ENCODE measurements around the gene KCNK15. TPM values are rescaled to one million over a fixed set of nuclear protein-coding genes. Genes with fewer than 3 reads are reported as not detected.

Gene KCNK15
- total and polyA plus RNA-seq, 2 donors (not counting 1 experiment from before 2014, with no cell fraction given) = 0.17 TPM; not detected in 1

DNA sequence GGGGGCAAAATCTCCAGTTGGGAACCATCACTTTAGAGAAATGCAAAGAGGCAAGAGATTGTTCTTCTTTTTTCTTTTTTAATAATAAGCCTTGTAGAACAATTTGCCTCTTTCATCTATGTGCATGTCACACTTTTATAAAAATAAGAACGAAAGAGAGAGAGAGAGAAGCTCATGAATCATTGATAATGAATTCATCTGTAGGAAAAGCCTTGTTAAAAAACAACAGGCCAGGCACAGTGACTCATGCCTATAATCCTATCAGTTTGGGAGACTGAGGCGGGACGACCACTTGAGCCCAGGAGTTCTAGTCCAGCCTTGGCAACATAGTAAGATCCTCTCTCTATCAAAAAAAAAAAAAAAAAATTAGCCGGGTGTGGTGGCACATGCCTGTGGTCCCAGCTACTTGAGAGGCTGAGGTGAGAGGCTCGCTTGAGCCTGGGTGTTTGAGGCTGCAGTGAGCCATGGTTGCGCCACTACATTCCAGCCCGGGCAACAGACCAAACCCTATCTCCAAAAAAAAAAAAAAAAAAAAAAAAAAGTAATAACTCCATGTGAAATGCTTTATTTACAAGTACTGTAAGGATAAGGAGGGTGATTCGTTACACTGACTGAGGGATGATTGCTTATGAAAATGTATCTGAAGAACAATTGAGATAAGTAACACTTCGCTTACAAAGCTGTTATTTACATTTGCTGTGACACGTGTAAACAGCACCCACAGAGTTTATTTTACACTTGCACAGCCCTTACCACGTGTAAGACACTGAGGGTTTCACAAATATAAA lies 24.5 kb upstream of the KCNK15 start:
- 100% methylated on average over 1 of the region's 11 CpGs for WGBS (ENCODE audit: insufficient coverage)
- ChIA-PET CTCF (no interaction called here), POLR2A (interaction anchor here (0.6 kb wide), 1 partner anchor 35 kb away, joined by 3 read pairs; no protein-coding TSS in a partner anchor)

DNA sequence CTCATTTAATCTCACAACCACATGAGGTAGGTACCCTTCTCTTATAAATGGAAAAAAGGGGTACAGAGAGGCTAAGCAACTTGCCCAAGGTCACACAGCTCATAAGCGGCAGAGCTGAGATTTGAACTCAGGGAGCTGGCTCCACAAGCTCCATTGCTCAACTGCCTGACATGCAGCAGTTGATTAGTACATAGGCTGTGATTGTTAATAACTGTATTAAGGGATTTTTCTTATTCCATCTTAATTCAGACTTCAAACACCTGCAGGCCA lies 23.9 kb upstream of the KCNK15 start:
- no peak for ATAC-seq (ENCODE audit: low read depth)
- Mint-ChIP-seq H3K27me3 (no peaks in the 10 kb centered on the region), H3K27ac (no peak overlapping the region), H3K4me1 (no peaks in the 10 kb centered on the region), H3K9me3 (ENCODE audit: insufficient read depth) (no peaks in the 10 kb centered on the region), H3K4me3 (no peak overlapping the region)
- H3K4me3 ChIP-seq (ENCODE audit: control extremely low read depth in 1 of 5, extremely low read depth in 1 of 5, insufficient read depth in 1 of 5, low read depth in 2 of 5, low read length in 4 of 5) = no peak overlapping the region
- no peak for TF ChIP-seq CTCF (IDR thresholded peaks at IDR 0.05)
- no peak for TF ChIP-seq EZH2 (IDR thresholded peaks at IDR 0.05; ENCODE audit: borderline replicate concordance, insufficient read depth, low read depth, low read length, poor library complexity, severe bottlenecking)
- H3K36me3 ChIP-seq (replicated peaks in 1 of 2; ENCODE audit: control extremely low read depth in 1 of 2, control insufficient read depth in 1 of 2, extremely low read depth in 1 of 2, insufficient read depth in 2 of 2, low read length in 1 of 2) = no peaks in the 10 kb centered on the region
- H3K27ac ChIP-seq (ENCODE audit: low read length in 2 of 2) = no peak overlapping the region
- H4K20me1 ChIP-seq (ENCODE audit: control insufficient read depth, insufficient read depth, low read length, poor library complexity, severe bottlenecking) = no peaks in the 10 kb centered on the region
- ChIA-PET POLR2A (no interaction called here), CTCF (no interaction called here)
- intact Hi-C loops (cut with micrococcal nuclease) = no loop called here
- no peak overlapping the region for H3K9ac ChIP-seq (ENCODE audit: low read length)
- no peaks in the 10 kb centered on the region for H3K27me3 ChIP-seq (replicated peaks in 1 of 4; ENCODE audit: control extremely low read depth in 1 of 4, control insufficient read depth in 3 of 4, insufficient read depth in 4 of 4, low read length in 3 of 4)
- no CpG with 5 or more reads among the region's 1 CpG for WGBS (ENCODE audit: insufficient coverage)
- H3K79me2 ChIP-seq (ENCODE audit: control insufficient read depth, insufficient read depth, low read length) = no peaks in the 10 kb centered on the region
- H3K4me2 ChIP-seq (replicated peaks; ENCODE audit: low read depth, low read length, poor library complexity, severe bottlenecking) = no peak overlapping the region
- H3K4me1 ChIP-seq (ENCODE audit: control insufficient read depth in 2 of 2, insufficient read depth in 2 of 2, low read length in 2 of 2) = no peaks in the 10 kb centered on the region
- no peak for DNase-seq
- no peaks in the 10 kb centered on the region for H3K9me3 ChIP-seq (ENCODE audit: control extremely low read depth in 1 of 3, control insufficient read depth in 2 of 3, insufficient read depth in 1 of 3, low read length in 2 of 3)
- H2AFZ ChIP-seq (ENCODE audit: insufficient read depth, low read depth, low read length, poor library complexity, severe bottlenecking) = no peak overlapping the region

More for the DNA sequence above, 24.5 kb upstream of the KCNK15 start:
- DNase-seq (no peak), ATAC-seq (ENCODE audit: low read depth) (no peak)
- Histone ChIP-seq H3K27ac (ENCODE audit: low read length in 2 of 2) (no peak overlapping the region), H3K79me2 (ENCODE audit: control insufficient read depth, insufficient read depth, low read length) (no peaks in the 10 kb centered on the region), H3K9ac (ENCODE audit: low read length) (no peak overlapping the region), H3K4me1 (ENCODE audit: control insufficient read depth in 2 of 2, insufficient read depth in 2 of 2, low read length in 2 of 2) (no peaks in the 10 kb centered on the region), H3K9me3 (ENCODE audit: control extremely low read depth in 1 of 3, control insufficient read depth in 2 of 3, insufficient read depth in 1 of 3, low read length in 2 of 3) (no peaks in the 10 kb centered on the region), H3K4me2 (replicated peaks; ENCODE audit: low read depth, low read length, poor library complexity, severe bottlenecking) (no peak overlapping the region), H3K4me3 (ENCODE audit: control extremely low read depth in 1 of 5, extremely low read depth in 1 of 5, insufficient read depth in 1 of 5, low read depth in 2 of 5, low read length in 4 of 5) (no peak overlapping the region), H3K27me3 (replicated peaks in 1 of 4; ENCODE audit: control extremely low read depth in 1 of 4, control insufficient read depth in 3 of 4, insufficient read depth in 4 of 4, low read length in 3 of 4) (no peaks in the 10 kb centered on the region), H2AFZ (ENCODE audit: insufficient read depth, low read depth, low read length, poor library complexity, severe bottlenecking) (no peak overlapping the region), H3K36me3 (replicated peaks in 1 of 2; ENCODE audit: control extremely low read depth in 1 of 2, control insufficient read depth in 1 of 2, extremely low read depth in 1 of 2, insufficient read depth in 2 of 2, low read length in 1 of 2) (no peaks in the 10 kb centered on the region), H4K20me1 (ENCODE audit: control insufficient read depth, insufficient read depth, low read length, poor library complexity, severe bottlenecking) (no peaks in the 10 kb centered on the region)
- Mint-ChIP-seq H3K9me3 (ENCODE audit: insufficient read depth) (no peaks in the 10 kb centered on the region), H3K4me3 (no peak overlapping the region), H3K27ac (no peak overlapping the region), H3K27me3 (no peaks in the 10 kb centered on the region), H3K4me1 (no peaks in the 10 kb centered on the region)
- intact Hi-C loops (cut with micrococcal nuclease) = no loop called here
- no peak for TF ChIP-seq CTCF (IDR thresholded peaks at IDR 0.05)
